CD4-positive, alpha-beta memory T cell (primary cell): ENCODE data around the gene BLOC1S2. TPM values are rescaled to one million over a fixed set of nuclear protein-coding genes. Genes with fewer than 3 reads are reported as not detected.

Experiments
- CTCF ChIA-PET: fragments of 350-600 bp; sonication (Branson Sonifier 250); formaldehyde crosslinking; loops from one replicate; lab custom pipeline; 2021; ENCODE audit warnings: inconsistent platforms; ENCODE audit not compliant: partially characterized antibody; lab: Charles Lee
- POLR2A ChIA-PET: fragments of 350-600 bp; sonication (Branson Sonifier 250); formaldehyde crosslinking; loops from one replicate; lab custom pipeline; 2021; ENCODE audit not compliant: partially characterized antibody; lab: Charles Lee
- DNase-seq, 5 donors: peaks; one replicate each; pipeline versions ENCODE4 v3.0.0 to v3.0.0-alpha.2; 2020 to 2022; ENCODE audit warnings: mixed read lengths in 1 of 5
- H3K27ac ChIP-seq: one replicate; pipeline ENCODE4 v1.7.0; 2013; ENCODE audit warnings: low read depth, low read length
- H3K27me3 ChIP-seq: 2 replicates; pipeline ENCODE4 v1.7.0; 2013; ENCODE audit warnings: mild to moderate bottlenecking, low read length, moderate library complexity; ENCODE audit not compliant: insufficient read depth
- H3K36me3 ChIP-seq: 2 replicates; pipeline ENCODE4 v1.7.0; 2013; ENCODE audit warnings: mild to moderate bottlenecking, low read length, moderate library complexity; ENCODE audit not compliant: insufficient read depth
- H3K4me1 ChIP-seq: 2 replicates; pipeline ENCODE4 v1.7.0; 2013; ENCODE audit warnings: mild to moderate bottlenecking, low read length, moderate library complexity; ENCODE audit not compliant: insufficient read depth
- H3K4me3 ChIP-seq, 2 donors: one replicate each; pipeline ENCODE4 v1.7.0; 2013; ENCODE audit warnings: low read length in 2 of 2, mild to moderate bottlenecking in 1 of 2
- H3K9me3 ChIP-seq, 2 donors: one replicate each; pipeline ENCODE4 v1.7.0; 2013; ENCODE audit warnings: low read length in 2 of 2, control low read depth in 1 of 2; ENCODE audit not compliant: control insufficient read depth in 1 of 2
- H3K27ac Mint-ChIP-seq, 7 donors: one replicate each; pipeline ENCODE4 v1.8.0; 2020 to 2021; ENCODE audit warnings: mixed read lengths in 7 of 7, mild to moderate bottlenecking in 6 of 7, inconsistent platforms in 3 of 7, moderate library complexity in 3 of 7
- H3K27me3 Mint-ChIP-seq, 2 donors: one replicate each; pipeline ENCODE4 v1.8.0; 2020 to 2021; ENCODE audit warnings: mixed read lengths in 2 of 2
- H3K36me3 Mint-ChIP-seq, 2 donors: one replicate each; pipeline ENCODE4 v1.8.0; 2020 to 2021; ENCODE audit warnings: mixed read lengths in 2 of 2, inconsistent platforms in 1 of 2, mild to moderate bottlenecking in 1 of 2
- H3K4me1 Mint-ChIP-seq, 4 donors: one replicate each; pipeline ENCODE4 v1.8.0; 2020 to 2021; ENCODE audit warnings: mixed read lengths in 4 of 4, mild to moderate bottlenecking in 1 of 4
- H3K4me3 Mint-ChIP-seq, 8 donors: one replicate each; pipeline ENCODE4 v1.8.0; 2020 to 2021; ENCODE audit warnings: mixed read lengths in 8 of 8, mild to moderate bottlenecking in 7 of 8, moderate library complexity in 6 of 8, inconsistent platforms in 3 of 8
- H3K9me3 Mint-ChIP-seq, 8 donors: one replicate each; pipeline ENCODE4 v1.8.0; 2020 to 2021; ENCODE audit warnings: mixed read lengths in 8 of 8, mild to moderate bottlenecking in 5 of 8, inconsistent platforms in 3 of 8, moderate library complexity in 1 of 8
- intact Hi-C: fragments of 100-400 bp; cut with micrococcal nuclease; formaldehyde crosslinking; loops from one replicate; pipeline ENCODE4 v1.15.1; 2023
- polyA plus RNA-seq, 2 donors: library from polyadenylated mRNA; unstranded; fragments of 300-500 nt; fragmentation: Illumina TruSeq; gene quantifications; one replicate each; pipeline ENCODE4 v1.2.3, GENCODE V29; 2021
- total RNA-seq, 2 experiments: library from RNA; stranded (reverse); gene quantifications; one replicate each; pipeline ENCODE4 v1.2.3, GENCODE V29; 2021

BLOC1S2 gene
- total and polyA plus RNA-seq, 4 experiments from 2014 or later: 32.0 to 77.8 (median 52.6) TPM

- no peak overlapping the region for H3K4me3 Mint-ChIP-seq
- Histone ChIP-seq H3K27me3 (no peaks in the 10 kb centered on the region), H3K4me3 (no peak overlapping the region), H3K27ac (no peak overlapping the region), H3K36me3 (peaks cover 70% of the 10 kb centered on the region), H3K4me1 (no peaks in the 10 kb centered on the region), H3K9me3 (no peaks in the 10 kb centered on the region)
- H3K36me3 Mint-ChIP-seq: peaks cover 49 to 78% of the 10 kb centered on the region in 2 donors
- H3K27me3 Mint-ChIP-seq: no peaks in the 10 kb centered on the region
- intact Hi-C loops: no loop called here
- no peak for DNase-seq
- CTCF ChIA-PET: no interaction called here
- peaks cover 0 to under 1% (median under 1%) of the 10 kb centered on the region in 4 donors for H3K4me1 Mint-ChIP-seq
- no peaks in the 10 kb centered on the region for H3K9me3 Mint-ChIP-seq
- POLR2A ChIA-PET: no interaction called here
- H3K27ac Mint-ChIP-seq: peak overlapping the region in 1 of 7 donors; percentile 24
These were observed 40.8 kb downstream of the BLOC1S2 start for GRCh38 chr10:100245484-100246220.

- peaks cover 61% of the 10 kb centered on the region for H3K36me3 ChIP-seq
- CTCF ChIA-PET: interaction anchor here (0.7 to 1.6 kb wide), 2 partner anchors 11 to 14 kb away, joined by 3 read pairs; no protein-coding TSS in a partner anchor
- H3K4me3 ChIP-seq: no peak overlapping the region
- Mint-ChIP-seq H3K27ac (no peak overlapping the region), H3K36me3 (peaks cover 54 to 72% of the 10 kb centered on the region in 2 donors), H3K27me3 (no peaks in the 10 kb centered on the region), H3K4me3 (no peak overlapping the region), H3K9me3 (no peaks in the 10 kb centered on the region), H3K4me1 (peaks cover 0 to 4% (median 3%) of the 10 kb centered on the region in 4 donors)
- intact Hi-C loops: no loop called here
- no peak for DNase-seq
- no peaks in the 10 kb centered on the region for H3K4me1 ChIP-seq
- H3K27ac ChIP-seq: no peak overlapping the region
- H3K27me3 ChIP-seq: no peaks in the 10 kb centered on the region
- POLR2A ChIA-PET: no interaction called here
- no peaks in the 10 kb centered on the region for H3K9me3 ChIP-seq
These were observed 46.6 kb downstream of the BLOC1S2 start for GRCh38 chr10:100239851-100240250.

- peaks cover 0 to 4% (median 3%) of the 10 kb centered on the region in 4 donors for H3K4me1 Mint-ChIP-seq
- H3K27me3 ChIP-seq: no peaks in the 10 kb centered on the region
- H3K4me3 ChIP-seq: no peak overlapping the region
- CTCF ChIA-PET: no interaction called here
- H3K4me1 ChIP-seq: no peaks in the 10 kb centered on the region
- intact Hi-C loops: no loop called here
- no peak overlapping the region for H3K4me3 Mint-ChIP-seq
- POLR2A ChIA-PET: no interaction called here
- H3K9me3 Mint-ChIP-seq: no peaks in the 10 kb centered on the region
- no peaks in the 10 kb centered on the region for H3K9me3 ChIP-seq
- no peak overlapping the region for H3K27ac ChIP-seq
- peaks cover 63% of the 10 kb centered on the region for H3K36me3 ChIP-seq
- no peaks in the 10 kb centered on the region for H3K27me3 Mint-ChIP-seq
- peaks cover 57 to 75% of the 10 kb centered on the region in 2 donors for H3K36me3 Mint-ChIP-seq
- H3K27ac Mint-ChIP-seq: peak overlapping the region in 1 of 7 donors; percentile 4
- no peak for DNase-seq
These were observed 48.1 kb downstream of the BLOC1S2 start for GRCh38 chr10:100238429-100238828.

GRCh38 chr10:100232101-100232500 lies 54.4 kb downstream of the BLOC1S2 start:
- Histone ChIP-seq H3K36me3 (peaks cover 36% of the 10 kb centered on the region), H3K4me1 (peaks cover 24% of the 10 kb centered on the region), H3K4me3 (no peak overlapping the region), H3K9me3 (no peaks in the 10 kb centered on the region), H3K27ac (no peak overlapping the region), H3K27me3 (no peaks in the 10 kb centered on the region)
- H3K9me3 Mint-ChIP-seq: peaks cover 0 to 3% (median 0%) of the 10 kb centered on the region in 8 donors
- peaks cover 13 to 33% (median 22%) of the 10 kb centered on the region in 4 donors for H3K4me1 Mint-ChIP-seq
- H3K27me3 Mint-ChIP-seq: no peaks in the 10 kb centered on the region
- DNase-seq: no peak
- intact Hi-C loops: no loop called here
- H3K36me3 Mint-ChIP-seq: peaks cover 31 to 59% of the 10 kb centered on the region in 2 donors
- ChIA-PET CTCF (no interaction called here), POLR2A (no interaction called here)
- H3K4me3 Mint-ChIP-seq: peak overlapping the region in 1 of 8 donors; percentile 33
- H3K27ac Mint-ChIP-seq: peak overlapping the region in 3 of 7 donors; percentile 38 to 91 (median 80)

GRCh38 chr10:100229819-100230422 lies 56.6 kb downstream of the BLOC1S2 start:
- H3K27me3 Mint-ChIP-seq: no peaks in the 10 kb centered on the region
- Histone ChIP-seq H3K4me1 (peaks cover 31% of the 10 kb centered on the region), H3K4me3 (peak overlapping the region; percentile 81 to 88), H3K27me3 (no peaks in the 10 kb centered on the region), H3K9me3 (no peaks in the 10 kb centered on the region), H3K27ac (peak overlapping the region; percentile 77), H3K36me3 (peaks cover 21% of the 10 kb centered on the region)
- intact Hi-C loops: loop anchor here (1.0 kb wide), 1 partner anchor 44 kb away; the partner anchor contains the start of gene ERLIN1
- peak overlapping the region; percentile 80 to 96 (median 91) for H3K27ac Mint-ChIP-seq
- POLR2A ChIA-PET: interaction anchor here (1.5 kb wide), 1 partner anchor 44 kb away, joined by 5 read pairs; the partner anchor contains the start of gene ERLIN1
- CTCF ChIA-PET: no interaction called here
- H3K9me3 Mint-ChIP-seq: peaks cover 0 to 3% (median 0%) of the 10 kb centered on the region in 8 donors
- peaks cover 14 to 40% (median 28%) of the 10 kb centered on the region in 4 donors for H3K4me1 Mint-ChIP-seq
- DNase-seq: no peak
- peaks cover 24 to 47% of the 10 kb centered on the region in 2 donors for H3K36me3 Mint-ChIP-seq
- H3K4me3 Mint-ChIP-seq: peak overlapping the region; percentile 85 to 96 (median 93)

- intact Hi-C loops: no loop called here
- Histone ChIP-seq H3K27me3 (no peaks in the 10 kb centered on the region), H3K27ac (no peak overlapping the region), H3K9me3 (no peaks in the 10 kb centered on the region), H3K4me1 (peaks cover 25% of the 10 kb centered on the region), H3K36me3 (peaks cover 16% of the 10 kb centered on the region), H3K4me3 (no peak overlapping the region)
- Mint-ChIP-seq H3K27ac (peak overlapping the region in 1 of 7 donors; percentile 17), H3K9me3 (peaks cover 0 to under 1% (median 0%) of the 10 kb centered on the region in 8 donors), H3K27me3 (no peaks in the 10 kb centered on the region), H3K4me1 (peaks cover 9 to 25% (median 17%) of the 10 kb centered on the region in 4 donors), H3K4me3 (no peak overlapping the region), H3K36me3 (peaks cover 34 to 46% of the 10 kb centered on the region in 2 donors)
- ChIA-PET POLR2A (interaction anchor here (0.6 kb wide), 1 partner anchor 57 kb away, joined by 3 read pairs; no protein-coding TSS in a partner anchor), CTCF (no interaction called here)
- no peak for DNase-seq
These were observed 62.6 kb downstream of the BLOC1S2 start for GRCh38 chr10:100223879-100224278.
